Pancreas (tissue), 10 donors: ENCODE results near the gene CCR2. TPM values are rescaled to one million over a fixed set of nuclear protein-coding genes. Genes with fewer than 3 reads are reported as not detected.

Experiments used
- ATAC-seq, 4 donors: fragments of 200-7000 bp; cut with Tn5 transposase; one replicate each; pipeline versions ENCODE4 v1.8.0 to v1.9.1; 2020; ENCODE audit warnings: mild to moderate bottlenecking in 4 of 4, moderate library complexity in 4 of 4
- DNase-seq, 6 donors: peaks; one replicate each; pipeline ENCODE4 v3.0.0-alpha.2; 2020
- FAIRE-seq: peaks from 2 replicates; lab custom pipeline; 2012; peaks lifted over from hg19 to GRCh38; lab: Jason Lieb, UNC
- H3K27ac ChIP-seq, 4 donors: fragments of 200-600 bp; sonication (generic); 1 replicate in 3 of 4; 2 replicates in 1 of 4; pipeline versions ENCODE4 v1.5.0 to v1.8.0; 2020
- H3K27me3 ChIP-seq, 4 donors: fragments of 200-600 bp; one replicate each; pipeline ENCODE4 v1.8.0; 2021
- H3K36me3 ChIP-seq, 3 donors: fragments of 200-600 bp; sonication (generic) in 1 of 3; one replicate each; pipeline versions ENCODE4 v1.5.0 to v1.8.0; 2020 to 2021
- H3K4me1 ChIP-seq, 3 donors: fragments of 200-600 bp; one replicate each; pipeline ENCODE4 v1.8.0; 2021
- H3K4me3 ChIP-seq, 4 donors: fragments of 200-600 bp; sonication (generic) in 2 of 4; one replicate each; pipeline versions ENCODE4 v1.5.0 to v1.8.0; 2020 to 2021
- H3K9me3 ChIP-seq, 4 donors: fragments of 200-600 bp; one replicate each; pipeline ENCODE4 v1.8.0; 2021
- WGBS, 2 donors: extraction: QIAGEN DNeasy Blood & Tissue Kit; methylation state at CpG; one replicate each; pipeline ENCODE4 v1.1.7; 2013; 5-methylcytosine and 5-hydroxymethylcytosine counted together
- intact Hi-C, 3 donors: fragments of 100-400 bp; cut with DNase I; formaldehyde crosslinking; loops; one replicate each; pipeline versions ENCODE4 v1.11.1 to v1.14.2; 2022
- polyA plus RNA-seq, 2 donors: library from polyadenylated mRNA; stranded (reverse); fragments of 200-250 nt; gene quantifications; one replicate each; pipeline ENCODE4 v1.2.3, GENCODE V29; 2013
- total RNA-seq, 6 donors: library from RNA; stranded (reverse); fragmentation: NEBNext Ultra II Directional in 4 of 6; extraction: Animal tissue kit (Norgen Biotek cat#: 25700) in 4 of 6; gene quantifications; one replicate each; pipeline versions ENCODE4 v1.2.1 to v1.2.4, GENCODE V29; 2021 to 2023
- TF ChIP-seq, protein P1 (sequence below), 4 donors: fragments of 200-600 bp; sonication (generic) in 3 of 4; IDR thresholded peaks; one replicate each; pipeline versions ENCODE4 v1.5.0 to v1.8.0; 2021; ENCODE audit warnings: antibody characterized with exemption in 4 of 4
- donor health status: healthy with polysubstance abuse.
- donor health status: DM: no; HTN: no; CAD: no; lungs with moderate emphysema.
- donor health status: DM: no; HTN: no; CAD: no.
- donor health status: control.
- donor health status: control.
- donor health status: Bipolar disorder and iron deficiency.
- donor health status: DM: yes; HTN: yes; CAD: no.
- donor health status: DM: no; HTN: no; CAD: no.
- donor health status: DM: no; HTN: no; CAD: no.
- donor health status: DM: yes; HTN: yes; CAD: no.

CCR2 gene
- total and polyA plus RNA-seq, 8 donors = 0.14 to 3.5 (median 0.26) TPM

DNA sequence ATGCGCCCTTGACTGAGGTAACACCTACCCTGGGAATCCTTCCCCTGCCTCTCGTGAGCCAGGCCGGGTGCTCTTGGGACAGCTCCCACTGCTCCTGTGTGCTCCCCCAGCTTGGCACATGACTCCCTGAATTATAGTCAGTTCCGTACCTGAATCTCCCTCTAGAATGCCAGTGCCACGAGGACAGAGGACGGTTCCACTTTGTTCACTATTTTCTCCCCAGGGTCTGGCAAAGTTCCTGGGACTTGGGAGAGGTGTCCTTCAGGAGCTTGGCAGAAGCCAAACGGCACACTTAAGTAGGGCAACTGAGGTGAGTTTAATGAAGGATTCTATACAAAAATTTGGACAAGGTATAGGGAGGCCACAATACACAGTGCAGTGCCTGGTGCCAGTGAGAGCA is 43.2 kb downstream of the CCR2 start:
- ATAC-seq (no peak), FAIRE-seq (no peak), DNase-seq (no peak)
- Histone ChIP-seq H3K27me3 (no peaks in the 10 kb centered on the region), H3K36me3 (no peaks in the 10 kb centered on the region), H3K9me3 (no peaks in the 10 kb centered on the region), H3K4me1 (no peaks in the 10 kb centered on the region), H3K27ac (no peak overlapping the region), H3K4me3 (no peak overlapping the region)
- WGBS, 2 donors = 34 to 52% methylated on average over 7 of the region's 7 CpGs
- TF ChIP-seq, protein P1, sequence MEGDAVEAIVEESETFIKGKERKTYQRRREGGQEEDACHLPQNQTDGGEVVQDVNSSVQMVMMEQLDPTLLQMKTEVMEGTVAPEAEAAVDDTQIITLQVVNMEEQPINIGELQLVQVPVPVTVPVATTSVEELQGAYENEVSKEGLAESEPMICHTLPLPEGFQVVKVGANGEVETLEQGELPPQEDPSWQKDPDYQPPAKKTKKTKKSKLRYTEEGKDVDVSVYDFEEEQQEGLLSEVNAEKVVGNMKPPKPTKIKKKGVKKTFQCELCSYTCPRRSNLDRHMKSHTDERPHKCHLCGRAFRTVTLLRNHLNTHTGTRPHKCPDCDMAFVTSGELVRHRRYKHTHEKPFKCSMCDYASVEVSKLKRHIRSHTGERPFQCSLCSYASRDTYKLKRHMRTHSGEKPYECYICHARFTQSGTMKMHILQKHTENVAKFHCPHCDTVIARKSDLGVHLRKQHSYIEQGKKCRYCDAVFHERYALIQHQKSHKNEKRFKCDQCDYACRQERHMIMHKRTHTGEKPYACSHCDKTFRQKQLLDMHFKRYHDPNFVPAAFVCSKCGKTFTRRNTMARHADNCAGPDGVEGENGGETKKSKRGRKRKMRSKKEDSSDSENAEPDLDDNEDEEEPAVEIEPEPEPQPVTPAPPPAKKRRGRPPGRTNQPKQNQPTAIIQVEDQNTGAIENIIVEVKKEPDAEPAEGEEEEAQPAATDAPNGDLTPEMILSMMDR (IDR thresholded peaks at IDR 0.05) = no peak
- intact Hi-C loops = no loop called here

DNA sequence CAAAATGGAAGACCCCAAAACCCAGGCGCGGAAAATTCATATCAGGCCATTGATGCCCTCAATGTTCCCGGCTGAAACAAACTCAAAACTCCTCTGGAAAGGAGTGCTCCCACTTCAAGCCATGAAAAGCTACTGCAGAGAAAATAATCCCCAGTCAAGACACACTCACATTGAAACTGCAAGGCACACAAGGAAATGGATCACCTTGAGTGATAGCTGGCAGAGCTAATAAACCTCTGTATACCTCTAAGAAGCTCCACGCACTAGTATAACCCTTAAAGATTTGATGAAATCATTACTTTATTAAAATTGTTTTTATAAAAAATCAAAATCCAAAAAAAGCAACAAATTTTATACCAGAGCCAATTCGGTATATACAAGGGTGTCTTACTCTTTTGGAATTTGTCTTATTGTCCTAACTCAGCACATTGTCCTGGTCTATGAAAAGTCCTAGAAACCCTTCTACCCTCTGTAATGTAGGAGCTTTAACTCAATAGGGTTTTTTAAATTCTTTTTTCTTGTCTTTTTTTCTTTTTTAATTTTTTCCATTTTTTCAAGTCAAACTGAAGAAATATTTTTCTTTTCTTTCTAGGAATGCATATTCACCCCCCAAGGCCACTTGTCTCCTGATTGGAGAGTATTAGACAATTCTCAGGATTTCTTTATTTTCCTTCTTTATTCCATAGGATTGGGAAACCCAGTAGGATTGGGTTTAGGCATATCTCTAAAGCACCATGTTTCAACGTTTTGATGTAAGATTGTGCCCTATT is 44.5 kb downstream of the CCR2 start:
- TF ChIP-seq, protein P1 (IDR thresholded peaks at IDR 0.05) = no peak
- DNase-seq (no peak), FAIRE-seq (no peak), ATAC-seq (no peak)
- Histone ChIP-seq H3K27ac (no peak overlapping the region), H3K4me3 (no peak overlapping the region), H3K36me3 (no peaks in the 10 kb centered on the region), H3K4me1 (no peaks in the 10 kb centered on the region), H3K9me3 (no peaks in the 10 kb centered on the region), H3K27me3 (no peaks in the 10 kb centered on the region)
- intact Hi-C loops = no loop called here
- 92 to 93% methylated on average over 6 of the region's 6 CpGs for WGBS, 2 donors

DNA sequence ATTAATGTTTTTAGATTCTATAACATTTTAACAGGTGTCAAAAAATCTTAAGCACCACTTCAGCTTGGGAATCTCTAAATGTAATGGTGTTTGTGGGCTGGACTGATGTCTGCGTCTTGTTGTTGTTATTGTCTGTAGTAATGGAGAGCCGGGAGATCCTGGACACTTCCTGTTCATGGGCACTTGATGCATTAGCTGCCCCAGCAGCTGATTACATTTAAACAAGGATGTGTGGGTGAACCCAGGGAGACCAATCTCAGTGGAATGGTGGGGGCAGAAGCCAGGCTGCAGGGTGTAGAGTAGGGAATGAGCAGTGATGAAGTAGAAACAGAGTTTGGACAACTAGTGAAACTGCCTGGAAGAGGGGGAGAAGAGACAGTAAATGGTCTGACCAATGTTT is 45.2 kb downstream of the CCR2 start:
- 83 to 90% methylated on average over 2 of the region's 2 CpGs for WGBS, 2 donors
- ATAC-seq (no peak), FAIRE-seq (no peak), DNase-seq (no peak)
- Histone ChIP-seq H3K27ac (no peak overlapping the region), H3K9me3 (no peaks in the 10 kb centered on the region), H3K36me3 (no peaks in the 10 kb centered on the region), H3K4me3 (no peak overlapping the region), H3K4me1 (no peaks in the 10 kb centered on the region), H3K27me3 (no peaks in the 10 kb centered on the region)
- TF ChIP-seq, protein P1 (IDR thresholded peaks at IDR 0.05) = no peak
- intact Hi-C loops = no loop called here

DNA sequence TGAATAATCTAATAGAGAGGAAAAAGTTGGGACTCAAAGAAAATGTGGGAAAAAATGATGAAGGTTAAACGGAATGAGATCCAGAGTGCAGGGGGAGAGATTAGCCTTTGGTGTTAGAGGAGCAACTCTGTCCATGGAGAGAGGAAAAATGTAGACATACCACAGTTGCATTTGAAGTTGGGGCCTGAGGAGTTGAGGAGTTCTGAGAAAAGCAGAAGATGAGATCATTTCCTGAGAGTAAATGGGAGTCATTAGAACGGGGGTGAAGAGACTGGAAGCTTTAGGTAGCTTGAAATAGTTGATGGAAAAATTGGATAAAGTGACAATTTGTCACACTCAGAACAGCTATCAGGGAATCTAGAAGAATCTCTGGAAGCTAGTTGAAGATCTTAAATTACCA is 45.6 kb downstream of the CCR2 start:
- TF ChIP-seq, protein P1 (IDR thresholded peaks at IDR 0.05) = no peak
- H3K4me3 ChIP-seq = no peak overlapping the region
- intact Hi-C loops = no loop called here
- H3K36me3 ChIP-seq = no peaks in the 10 kb centered on the region
- 64 to 77% methylated on average over 2 of the region's 2 CpGs for WGBS, 2 donors
- no peaks in the 10 kb centered on the region for H3K4me1 ChIP-seq
- H3K27ac ChIP-seq = no peak overlapping the region
- H3K27me3 ChIP-seq = no peaks in the 10 kb centered on the region
- ATAC-seq (peak in 1 of 4 donors; percentile 17), FAIRE-seq (no peak), DNase-seq (no peak)
- no peaks in the 10 kb centered on the region for H3K9me3 ChIP-seq
